Right ventricle myocardium inferior (tissue), 1 donor: Measurements from ENCODE around the gene ANKRD6. TPM values are rescaled to one million over a fixed set of nuclear protein-coding genes. Genes with fewer than 3 reads are reported as not detected.

Source experiments
- ATAC-seq: fragments of 200-7000 bp; cut with Tn5 transposase; one replicate; pipeline ENCODE4 v1.9.1; 2020; ENCODE audit warnings: mild to moderate bottlenecking, moderate library complexity
- DNase-seq: peaks from one replicate; pipeline ENCODE4 v3.0.0; 2021; ENCODE audit errors: missing footprints
- intact Hi-C: fragments of 100-400 bp; cut with DNase I; formaldehyde crosslinking; loops from one replicate; pipeline ENCODE4 v1.11.0; 2022
- total RNA-seq: library from RNA; stranded (reverse); fragmentation: NEBNext Ultra II Directional; extraction: Animal tissue kit (Norgen Biotek cat#: 25700); gene quantifications from one replicate; pipeline ENCODE4 v1.2.1, GENCODE V29; 2021
- donor health status: DM: no; HTN: yes; CAD: no; lungs with severe emphysema.

Gene ANKRD6
- total RNA-seq, 1 donor from 2014 or later = 17.0 TPM

GRCh38 chr6:89528866-89529265 is 95.9 kb downstream of the ANKRD6 start:
- intact Hi-C loops = loop anchor here (5.0 kb wide), 1 partner anchor 37 kb away; no protein-coding TSS in a partner anchor
- no peak for DNase-seq
- no peak for ATAC-seq

- DNase-seq (no peak), ATAC-seq (peak; percentile 73)
- intact Hi-C loops = no loop called here
Measured at GRCh38 chr6:89530982-89531381, 98.0 kb downstream of the ANKRD6 start.

DNA sequence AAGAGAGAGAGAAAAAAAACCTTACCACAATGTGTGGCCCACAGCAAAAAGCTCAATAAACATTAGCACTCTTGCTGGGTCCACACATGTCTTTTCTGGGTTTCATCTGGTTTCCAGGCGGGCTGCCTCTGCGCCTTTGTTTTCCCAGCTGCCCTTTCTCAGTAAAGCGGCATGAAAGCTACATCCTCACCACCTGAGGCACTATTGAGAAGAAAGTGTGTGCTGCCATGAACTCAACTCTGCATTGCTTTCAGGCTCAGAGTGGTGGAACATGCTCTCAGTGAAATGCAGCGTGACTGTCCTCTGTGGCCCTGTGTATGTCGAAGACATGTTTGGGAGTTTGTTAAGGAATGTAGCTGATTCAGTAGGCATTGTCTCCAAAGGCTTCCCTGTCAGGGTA is 103.3 kb downstream of the ANKRD6 start:
- DNase-seq (no peak), ATAC-seq (no peak)
- intact Hi-C loops = no loop called here

GRCh38 chr6:89539779-89540178 is 106.8 kb downstream of the ANKRD6 start:
- intact Hi-C loops = no loop called here
- no peak for DNase-seq
- ATAC-seq = no peak

- intact Hi-C loops = no loop called here
- no peak for DNase-seq
- ATAC-seq = no peak
Measured at GRCh38 chr6:89542081-89542857, 109.3 kb downstream of the ANKRD6 start.

DNA sequence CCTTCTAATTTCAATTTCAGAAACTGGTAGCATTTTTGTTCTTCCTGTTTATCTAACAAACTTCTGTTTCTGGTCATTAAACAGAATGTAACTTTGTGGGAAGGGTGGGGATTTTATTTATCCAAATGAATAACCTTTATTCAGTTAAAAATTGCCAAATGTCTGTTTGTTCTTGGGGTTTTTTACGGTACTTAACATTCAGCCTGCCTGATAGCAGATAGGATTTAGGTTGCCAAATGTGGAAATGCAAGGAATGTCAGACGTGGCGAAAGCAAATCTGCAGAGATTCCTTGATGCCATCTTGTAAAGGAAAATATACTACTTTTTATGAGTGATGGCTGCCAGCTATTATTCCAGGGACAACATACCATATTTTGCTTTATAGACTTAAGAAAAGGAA is 109.9 kb downstream of the ANKRD6 start:
- ATAC-seq (no peak), DNase-seq (no peak)
- intact Hi-C loops = no loop called here

DNA sequence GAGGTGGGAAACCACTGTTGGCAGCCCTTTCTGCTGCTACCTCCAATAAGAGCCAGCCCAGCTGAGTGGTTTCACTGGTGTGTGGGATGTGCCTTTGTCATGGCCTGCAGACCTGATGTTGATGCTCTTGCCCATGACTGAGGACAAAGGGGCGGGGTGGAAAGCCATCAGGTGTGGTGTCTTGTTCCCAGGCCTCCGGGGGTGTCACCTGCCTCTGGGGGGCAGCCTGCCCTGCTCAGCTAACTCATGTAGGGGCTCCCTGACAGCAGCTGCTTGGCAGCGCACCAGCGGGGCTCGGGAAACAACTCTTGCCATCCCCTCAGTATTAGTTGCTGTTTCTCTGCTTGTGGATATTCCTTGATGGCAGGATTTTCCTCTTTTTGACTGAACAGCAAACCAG is 114.3 kb downstream of the ANKRD6 start:
- DNase-seq (no peak), ATAC-seq (no peak)
- intact Hi-C loops = no loop called here

DNA sequence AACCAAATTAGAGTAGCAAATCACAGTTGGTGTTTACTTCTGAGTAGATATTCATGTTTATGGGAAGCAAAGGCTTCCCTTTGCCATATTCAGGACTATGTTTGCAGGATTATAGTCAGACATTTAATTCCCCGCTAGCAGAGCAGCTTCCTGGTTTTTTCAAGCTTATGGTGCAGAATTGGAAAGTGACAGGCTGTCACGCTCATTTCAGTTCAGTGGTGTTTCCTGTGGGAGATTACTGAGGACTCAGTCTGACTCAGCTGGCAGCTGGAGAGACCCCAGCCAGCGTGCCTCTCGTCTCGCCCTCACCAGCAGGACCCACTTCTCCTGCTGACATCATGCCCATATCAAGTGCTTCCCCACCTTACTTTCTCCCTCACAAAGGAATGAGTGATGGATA is 120.5 kb downstream of the ANKRD6 start:
- intact Hi-C loops = no loop called here
- ATAC-seq (no peak), DNase-seq (no peak)

DNA sequence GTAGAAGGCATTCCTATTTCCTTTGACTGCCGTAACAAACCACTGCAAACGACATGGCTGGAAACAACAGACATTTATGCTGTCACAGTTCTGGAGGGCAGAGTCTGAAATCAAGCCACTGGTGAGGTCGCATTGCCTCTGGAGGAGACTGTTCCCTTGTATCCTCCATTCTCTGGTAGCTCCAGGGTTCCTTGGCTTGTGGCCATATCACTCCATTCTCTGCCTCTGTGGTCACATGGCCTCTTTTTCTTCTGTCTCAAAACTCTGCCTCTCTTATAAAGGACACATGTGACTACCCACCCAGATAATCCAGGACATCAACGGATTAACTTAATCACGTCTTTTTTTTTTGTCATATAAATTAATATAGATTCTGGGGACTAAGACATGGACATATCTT is 121.2 kb downstream of the ANKRD6 start:
- ATAC-seq = no peak

GRCh38 chr6:89555031-89555430 is 122.1 kb downstream of the ANKRD6 start:
- DNase-seq (no peak), ATAC-seq (no peak)
- intact Hi-C loops = no loop called here

More for the DNA sequence above, 121.2 kb downstream of the ANKRD6 start:
- DNase-seq = no peak
- intact Hi-C loops = no loop called here

- ATAC-seq = no peak
- no peak for DNase-seq
- intact Hi-C loops = no loop called here
Measured at GRCh38 chr6:89555806-89556205, 122.9 kb downstream of the ANKRD6 start.

DNA sequence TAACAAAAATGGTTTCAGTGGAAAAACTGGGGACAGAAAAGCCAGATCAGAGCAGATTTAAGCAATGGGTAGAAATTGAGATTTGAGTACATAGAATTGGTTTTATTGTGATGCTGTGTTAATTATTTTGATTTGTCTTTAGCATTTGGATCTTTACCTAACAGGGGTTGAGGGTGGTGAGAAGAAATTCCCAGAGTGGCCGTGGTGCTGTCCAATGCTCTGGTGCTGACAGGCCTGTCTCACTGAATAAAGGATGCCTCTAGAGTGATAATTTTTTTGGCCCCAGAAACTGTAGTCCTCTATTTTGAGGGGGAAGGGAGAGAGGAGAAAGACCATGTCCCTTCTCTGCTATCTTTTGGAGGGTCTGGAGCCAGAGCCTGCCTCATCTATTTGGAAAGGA is 126.5 kb downstream of the ANKRD6 start:
- intact Hi-C loops = no loop called here
- ATAC-seq (no peak), DNase-seq (no peak)

DNA sequence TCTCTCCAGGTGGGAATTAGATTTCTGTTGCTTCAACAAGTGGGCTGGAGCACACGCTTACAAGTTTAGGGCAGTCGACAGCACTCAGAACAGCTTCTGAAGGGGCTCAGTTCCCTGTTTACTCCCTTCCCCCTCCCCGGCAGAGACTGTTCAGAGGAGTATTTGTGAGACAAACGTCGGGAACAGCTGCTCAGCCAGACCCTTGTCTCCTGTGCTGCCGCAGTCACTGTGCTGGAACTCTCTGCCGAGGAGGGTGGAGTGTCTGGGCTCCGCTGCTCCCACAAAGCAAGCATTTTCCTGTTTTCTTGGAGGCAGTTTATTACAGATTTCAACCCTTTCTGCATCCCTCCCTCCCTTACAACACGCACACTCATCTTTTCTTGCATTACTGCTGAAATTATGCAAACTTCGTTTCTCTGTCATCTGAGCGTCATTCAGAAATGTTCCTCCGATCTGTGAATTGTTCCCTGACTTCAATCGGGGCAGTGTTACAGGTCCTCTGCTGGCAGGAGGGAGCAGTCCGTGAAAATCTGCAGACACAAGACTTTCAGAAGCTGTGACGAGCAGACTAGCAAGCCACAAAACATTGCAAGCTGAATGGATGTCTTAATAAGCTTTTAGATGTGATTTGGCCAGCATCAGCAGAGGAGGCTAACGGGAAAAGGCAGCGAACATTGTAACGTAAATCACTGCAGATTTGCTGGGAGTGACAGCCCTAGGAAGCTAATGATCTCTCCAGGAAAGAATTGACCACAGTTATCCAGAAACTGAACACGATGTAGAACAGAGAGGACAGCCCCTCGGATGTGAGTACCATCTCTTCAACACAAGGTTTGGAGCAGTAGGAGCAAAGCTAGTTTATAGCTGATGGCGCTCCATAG is 129.4 kb downstream of the ANKRD6 start:
- intact Hi-C loops = no loop called here
- DNase-seq = no peak
- peak; percentile 32 for ATAC-seq

DNA sequence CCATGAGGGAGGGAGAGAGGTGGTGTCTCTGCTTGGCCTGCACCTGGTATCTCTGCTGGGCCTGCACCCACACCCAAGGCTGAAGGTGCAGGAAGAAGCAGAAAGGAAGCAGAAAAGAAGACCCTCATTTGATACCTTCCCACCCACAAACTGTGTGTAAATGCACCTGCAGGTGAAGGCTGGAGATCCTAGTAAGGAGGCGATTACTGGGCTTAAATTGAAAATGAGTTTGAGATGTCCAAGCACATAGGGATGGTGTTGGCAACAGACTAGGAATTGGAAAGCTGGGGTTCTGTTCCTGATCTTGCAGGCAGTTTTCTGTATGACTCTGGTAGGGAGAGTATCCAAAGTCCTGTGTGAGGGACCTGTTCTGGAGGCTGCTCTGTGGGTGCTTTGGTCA is 130.9 kb downstream of the ANKRD6 start:
- intact Hi-C loops = no loop called here
- ATAC-seq (no peak), DNase-seq (no peak)

DNA sequence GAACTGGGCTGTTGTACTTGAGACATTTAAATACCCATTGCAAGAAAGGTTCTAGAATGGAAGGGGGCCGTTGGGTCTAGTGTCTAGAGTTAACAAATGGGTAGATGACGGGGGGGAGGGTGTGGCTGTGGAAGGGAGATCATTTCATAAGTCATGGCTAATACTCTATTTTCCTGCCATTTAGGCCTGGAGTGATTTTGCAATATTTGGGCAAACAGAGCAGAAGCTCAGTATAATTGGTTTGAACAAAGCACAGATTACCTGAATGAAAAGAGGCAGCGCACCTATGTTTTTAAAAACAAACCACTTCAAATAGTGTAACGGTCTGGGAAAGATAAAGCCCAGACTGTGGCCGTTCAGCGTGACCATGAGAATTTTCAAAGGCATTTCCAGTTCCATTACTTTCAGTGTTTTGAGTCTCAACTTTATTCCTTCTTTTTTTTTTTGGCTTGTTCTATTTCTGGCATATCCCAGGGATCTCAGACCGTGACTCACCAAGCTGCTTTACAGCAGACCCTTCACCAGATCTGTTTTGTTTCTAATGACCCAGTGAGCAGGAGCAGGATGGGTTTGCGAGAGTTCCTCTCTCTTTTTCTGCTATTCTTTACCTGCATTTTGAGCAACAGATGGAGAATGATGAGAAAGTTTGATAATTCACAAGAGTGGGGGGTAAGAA is 131.9 kb downstream of the ANKRD6 start:
- ATAC-seq = peak; percentile 39
- no peak for DNase-seq
- intact Hi-C loops = no loop called here

DNA sequence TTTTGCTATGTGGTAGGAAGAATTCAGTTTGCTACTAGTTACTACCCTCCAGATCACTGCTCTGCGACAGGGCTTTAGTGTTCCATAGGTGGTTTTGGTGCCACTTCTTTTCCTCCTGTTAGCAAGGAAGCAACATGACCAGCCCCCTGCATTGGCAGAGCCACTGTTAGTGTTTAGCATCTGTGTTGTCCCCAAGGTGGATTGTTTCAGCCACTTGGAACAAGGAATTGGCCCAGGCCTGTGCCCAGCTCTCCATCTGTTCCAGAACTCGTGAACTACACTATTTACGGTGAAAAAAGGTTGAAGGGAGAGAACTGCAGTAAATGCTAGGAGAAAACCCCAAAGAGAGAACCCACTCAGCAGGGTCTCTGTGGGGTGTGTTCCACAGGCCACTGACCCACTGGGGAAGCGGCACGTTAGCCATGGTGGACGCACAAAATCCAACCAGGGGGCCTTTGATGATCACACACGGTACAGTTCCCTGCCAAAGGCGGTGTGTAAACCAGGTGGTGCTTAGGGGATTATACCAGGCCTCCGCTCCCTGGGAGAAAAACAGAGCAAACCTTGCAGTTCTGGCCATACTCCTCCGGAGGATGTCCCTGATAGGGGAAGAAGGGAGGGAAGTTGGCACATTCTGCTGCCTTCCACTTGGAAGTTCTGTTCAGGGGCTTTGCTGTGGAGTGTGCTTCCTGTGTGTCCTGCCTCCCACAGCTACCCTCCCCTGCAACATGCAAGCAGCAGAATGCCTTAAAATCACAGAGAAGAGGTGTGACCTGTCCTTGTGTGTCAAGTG is 133.3 kb downstream of the ANKRD6 start:
- intact Hi-C loops = no loop called here
- ATAC-seq = no peak

GRCh38 chr6:89566930-89567629 is 134.1 kb downstream of the ANKRD6 start:
- intact Hi-C loops = no loop called here
- DNase-seq (no peak), ATAC-seq (peak; percentile 7)

More for the DNA sequence above, 133.3 kb downstream of the ANKRD6 start:
- DNase-seq = no peak
